Measurements from ENCODE around the gene KLHDC8A.
A peak's percentile ranks its signal among the peaks of the same experiment; 100 is the strongest.

Gene KLHDC8A

GRCh38 chr1:205287076-205287475 is 69.6 kb downstream of the KLHDC8A start:
- CTCF ChIA-PET = interaction anchor here (0.6 to 3.2 kb wide), 6 partner anchors 11 to 49 kb away, joined by 3 to 30 read pairs (median 4); no protein-coding TSS in a partner anchor
- no peaks in the 10 kb centered on the region for H3K4me1 ChIP-seq (ENCODE audit: control insufficient read depth, insufficient read depth, low read length)

GRCh38 chr1:205286335-205286950 is 70.3 kb downstream of the KLHDC8A start:
- no peaks in the 10 kb centered on the region for H3K36me3 ChIP-seq (ENCODE audit: control insufficient read depth in 2 of 2, insufficient read depth in 1 of 2, low read length in 2 of 2)
- TF ChIP-seq ZNF768 (tag by site-specific recombination; IDR thresholded peaks at IDR 0.05) = peak; percentile 75; the same call in 1 of the 2 replicates
- TF ChIP-seq ZNF423 (tag by site-specific recombination; IDR thresholded peaks at IDR 0.05) = no peak
- no peak for TF ChIP-seq KLF1 (tag by site-specific recombination; IDR thresholded peaks at IDR 0.05)
- no peaks in the 10 kb centered on the region for H3K4me1 ChIP-seq (ENCODE audit: control insufficient read depth, insufficient read depth, low read length)
- H3K27ac ChIP-seq (ENCODE audit: extremely low read depth, low read depth, low read length) = no peak overlapping the region
- H3K9me3 ChIP-seq (ENCODE audit: control insufficient read depth, insufficient read depth, low read depth, low read length) = no peaks in the 10 kb centered on the region
- CTCF ChIA-PET = interaction anchor here (0.7 to 3.2 kb wide), 4 partner anchors 13 to 62 kb away, joined by 3 to 30 read pairs (median 6); no protein-coding TSS in a partner anchor
- H3K4me3 ChIP-seq (ENCODE audit: low read depth, low read length) = no peak overlapping the region
- POLR2A ChIA-PET = interaction anchor here (2.3 to 2.5 kb wide), 2 partner anchors 9 to 12 kb away, joined by 9 to 23 read pairs; no protein-coding TSS in a partner anchor

More at GRCh38 chr1:205287076-205287475, 69.6 kb downstream of the KLHDC8A start:
- no peaks in the 10 kb centered on the region for H3K9me3 ChIP-seq (ENCODE audit: control insufficient read depth, insufficient read depth, low read depth, low read length)
- no peak overlapping the region for H3K4me3 ChIP-seq (ENCODE audit: low read depth, low read length)
- H3K27ac ChIP-seq (ENCODE audit: extremely low read depth, low read depth, low read length) = no peak overlapping the region
- no peaks in the 10 kb centered on the region for H3K36me3 ChIP-seq (ENCODE audit: control insufficient read depth in 2 of 2, insufficient read depth in 1 of 2, low read length in 2 of 2)
- POLR2A ChIA-PET = interaction anchor here (2.5 kb wide), 1 partner anchor 11 kb away, joined by 9 read pairs; no protein-coding TSS in a partner anchor
- TF ChIP-seq ZNF223 (tag by site-specific recombination; IDR thresholded peaks at IDR 0.05) (no peak), ZNF132 (tag by site-specific recombination; IDR thresholded peaks at IDR 0.05; ENCODE audit: borderline replicate concordance) (no peak), ZFP69B (tag by site-specific recombination; IDR thresholded peaks at IDR 0.05) (no peak), ZFP3 (tag by site-specific recombination; IDR thresholded peaks at IDR 0.05; ENCODE audit: low read depth) (no peak), ZNF658 (tag by site-specific recombination; IDR thresholded peaks at IDR 0.05) (no peak)

Measured in HEK293 (cell line).